ENCODE results near the gene ATP1B2. TPM values are rescaled to one million over a fixed set of nuclear protein-coding genes. Genes with fewer than 3 reads are reported as not detected.
A peak's percentile ranks its signal among the peaks of the same experiment; 100 is the strongest.

Gene ATP1B2
- total and polyA plus RNA-seq, 10 donors, result 0.26 to 10.1 (median 4.2) TPM

DNA sequence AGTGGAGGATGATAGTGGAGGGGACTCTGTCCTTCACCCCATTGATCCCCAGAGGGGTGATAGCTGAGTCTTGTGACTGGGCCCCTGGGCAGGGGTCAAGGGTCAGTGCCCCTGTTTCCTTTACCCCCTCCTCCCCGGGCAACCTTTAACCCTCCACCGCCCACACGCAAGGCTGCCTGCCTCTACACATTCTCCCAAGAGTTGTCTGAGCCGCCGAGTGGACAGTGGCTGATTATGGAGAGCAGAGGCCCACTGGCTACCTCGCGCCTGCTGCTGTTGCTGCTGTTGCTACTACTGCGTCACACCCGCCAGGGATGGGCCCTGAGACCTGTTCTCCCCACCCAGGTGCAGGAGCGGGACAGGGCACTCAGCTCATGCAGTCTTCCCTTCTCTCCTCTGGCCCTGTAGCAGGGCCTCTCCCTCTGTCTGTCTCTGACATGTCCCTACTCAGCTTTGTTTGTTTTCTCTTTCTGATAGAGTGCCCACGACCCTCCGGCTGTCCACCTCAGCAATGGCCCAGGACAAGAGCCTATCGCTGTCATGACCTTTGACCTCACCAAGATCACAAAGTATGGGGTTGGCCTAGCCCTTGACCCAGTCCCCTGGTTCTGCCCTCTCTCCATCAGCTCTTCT is 20.7 kb upstream of the ATP1B2 start, which contains the start of gene SHBG:
Gene SHBG (plus strand): TSS at position 197 of the 633 bp plus-strand sequence. CDS start 38 bp downstream, at position 235.
- Histone ChIP-seq H3K27me3 (replicated peaks in 1 of 7) (peaks cover 0 to 9% (median 0%) of the 10 kb centered on the region in 7 donors), H3K4me3 (no peak within 1 kb of the TSS), H3K4me1 (peaks cover 9 to 32% (median 19%) of the 10 kb centered on the region in 6 donors), H3K27ac (no peak within 1 kb of the TSS), H3K36me3 (peaks cover 0 to 13% (median 0%) of the 10 kb centered on the region in 6 donors), H3K9me3 (no peaks in the 10 kb centered on the region)
- WGBS, 5 donors, result 82 to 93% (median 86%) methylated on average over 13 of the region's 13 CpGs
- TF ChIP-seq POLR2AphosphoS5 (IDR thresholded peaks at IDR 0.05), result no peak
- TF ChIP-seq, protein P1, sequence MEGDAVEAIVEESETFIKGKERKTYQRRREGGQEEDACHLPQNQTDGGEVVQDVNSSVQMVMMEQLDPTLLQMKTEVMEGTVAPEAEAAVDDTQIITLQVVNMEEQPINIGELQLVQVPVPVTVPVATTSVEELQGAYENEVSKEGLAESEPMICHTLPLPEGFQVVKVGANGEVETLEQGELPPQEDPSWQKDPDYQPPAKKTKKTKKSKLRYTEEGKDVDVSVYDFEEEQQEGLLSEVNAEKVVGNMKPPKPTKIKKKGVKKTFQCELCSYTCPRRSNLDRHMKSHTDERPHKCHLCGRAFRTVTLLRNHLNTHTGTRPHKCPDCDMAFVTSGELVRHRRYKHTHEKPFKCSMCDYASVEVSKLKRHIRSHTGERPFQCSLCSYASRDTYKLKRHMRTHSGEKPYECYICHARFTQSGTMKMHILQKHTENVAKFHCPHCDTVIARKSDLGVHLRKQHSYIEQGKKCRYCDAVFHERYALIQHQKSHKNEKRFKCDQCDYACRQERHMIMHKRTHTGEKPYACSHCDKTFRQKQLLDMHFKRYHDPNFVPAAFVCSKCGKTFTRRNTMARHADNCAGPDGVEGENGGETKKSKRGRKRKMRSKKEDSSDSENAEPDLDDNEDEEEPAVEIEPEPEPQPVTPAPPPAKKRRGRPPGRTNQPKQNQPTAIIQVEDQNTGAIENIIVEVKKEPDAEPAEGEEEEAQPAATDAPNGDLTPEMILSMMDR (IDR thresholded peaks at IDR 0.05 in 8 of 11, conservative IDR thresholded peaks at IDR 0.05 in 3 of 11), result no peak
- TF ChIP-seq POLR2A (IDR thresholded peaks at IDR 0.05), result no peak
- no peak for DNase-seq
- intact Hi-C loops (cut with DNase I; ENCODE audit: low total_unique reads), result loop anchor here (10.0 kb wide), 1 partner anchor 55 kb away; the partner anchor contains the start of genes TP53 and WRAP53

DNA sequence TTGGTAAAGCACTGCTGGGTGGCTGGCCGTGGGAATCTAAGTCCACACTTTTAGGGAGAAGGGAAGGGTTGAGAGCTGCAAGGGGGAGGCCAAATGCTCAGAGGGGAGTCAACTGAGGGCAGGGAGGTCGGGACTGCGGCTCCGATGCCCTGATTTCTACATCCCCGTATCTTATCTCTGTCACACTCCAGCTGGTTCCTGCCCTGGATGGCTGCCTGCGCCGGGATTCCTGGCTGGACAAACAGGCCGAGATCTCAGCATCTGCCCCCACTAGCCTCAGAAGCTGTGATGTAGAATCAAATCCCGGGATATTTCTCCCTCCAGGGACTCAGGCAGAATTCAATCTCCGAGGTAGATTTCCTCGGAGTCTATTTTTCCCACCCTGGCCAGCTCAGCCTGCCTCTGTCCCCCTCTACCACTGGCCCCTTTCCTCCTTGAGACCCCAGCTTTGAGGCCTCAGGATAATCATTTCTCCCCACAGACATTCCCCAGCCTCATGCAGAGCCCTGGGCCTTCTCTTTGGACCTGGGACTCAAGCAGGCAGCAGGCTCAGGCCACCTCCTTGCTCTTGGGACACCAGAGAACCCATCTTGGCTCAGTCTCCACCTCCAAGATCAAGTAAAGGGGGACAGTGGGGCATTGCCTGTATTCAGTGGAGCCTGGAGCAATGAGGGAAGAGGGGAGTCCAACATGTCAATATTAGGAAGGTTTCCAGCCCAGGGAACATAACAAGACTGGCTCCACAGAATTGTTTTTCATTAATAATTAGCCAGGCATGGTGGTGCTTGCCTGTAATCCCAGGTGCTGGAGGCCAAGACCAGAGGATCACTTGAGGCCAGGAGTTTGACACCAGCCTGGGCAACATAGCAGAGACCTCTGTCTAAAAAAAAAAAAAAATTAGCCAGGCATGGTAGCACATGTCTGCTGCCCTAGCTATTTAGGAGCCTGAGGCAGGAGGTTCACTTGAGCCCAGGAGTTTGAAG is 19.0 kb upstream of the ATP1B2 start:
- H3K4me1 ChIP-seq, result peaks cover 6 to 19% (median 13%) of the 10 kb centered on the region in 6 donors
- TF ChIP-seq, protein P1 (IDR thresholded peaks at IDR 0.05 in 8 of 11, conservative IDR thresholded peaks at IDR 0.05 in 3 of 11), result no peak
- TF ChIP-seq POLR2AphosphoS5 (IDR thresholded peaks at IDR 0.05), result peak in 2 of 3 donors; percentile 50 to 51
- peaks cover 0 to 9% (median 0%) of the 10 kb centered on the region in 7 donors for H3K27me3 ChIP-seq (replicated peaks in 1 of 7)
- intact Hi-C loops (cut with DNase I; ENCODE audit: low total_unique reads), result no loop called here
- H3K27ac ChIP-seq, result no peak overlapping the region
- no peaks in the 10 kb centered on the region for H3K36me3 ChIP-seq
- no peaks in the 10 kb centered on the region for H3K9me3 ChIP-seq
- DNase-seq, result no peak
- 67 to 85% (median 77%) methylated on average over 11 of the region's 11 CpGs for WGBS, 5 donors
- H3K4me3 ChIP-seq, result no peak overlapping the region

DNA sequence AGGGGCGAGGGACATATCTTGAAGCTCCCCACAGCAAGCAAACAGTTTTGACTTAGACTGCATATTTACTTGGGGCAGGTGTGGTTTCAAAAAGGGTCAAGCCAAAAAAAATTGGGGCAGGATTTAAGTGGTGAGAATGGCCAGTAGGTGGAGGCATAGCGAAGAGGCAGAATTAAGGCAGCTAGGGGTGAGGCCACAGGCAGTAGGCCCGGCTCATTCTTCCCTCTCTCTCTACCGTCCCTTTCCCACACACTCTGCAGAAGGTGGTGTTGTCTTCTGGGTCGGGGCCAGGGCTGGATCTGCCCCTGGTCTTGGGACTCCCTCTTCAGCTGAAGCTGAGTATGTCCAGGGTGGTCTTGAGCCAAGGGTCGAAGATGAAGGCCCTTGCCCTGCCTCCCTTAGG is 18.2 kb upstream of the ATP1B2 start:
- Histone ChIP-seq H3K36me3 (no peaks in the 10 kb centered on the region), H3K9me3 (no peaks in the 10 kb centered on the region), H3K4me3 (no peak overlapping the region), H3K27ac (no peak overlapping the region), H3K4me1 (peaks cover 3 to 13% (median 8%) of the 10 kb centered on the region in 6 donors), H3K27me3 (replicated peaks in 1 of 7) (peaks cover 0 to 9% (median 0%) of the 10 kb centered on the region in 7 donors)
- intact Hi-C loops (cut with DNase I; ENCODE audit: low total_unique reads), result no loop called here
- no peak for TF ChIP-seq POLR2A (IDR thresholded peaks at IDR 0.05)
- TF ChIP-seq, protein P1 (IDR thresholded peaks at IDR 0.05 in 8 of 11, conservative IDR thresholded peaks at IDR 0.05 in 3 of 11), result peak in 9 of 11 experiments; percentile 8 to 58 (median 43)
- no peak for DNase-seq
- WGBS, 5 donors, result 39 to 50% (median 46%) methylated on average over 6 of the region's 6 CpGs

All from spleen (tissue), 11 donors.